Renal cortex interstitium (tissue), 11 donors: ENCODE results near the gene DPEP3. TPM values are rescaled to one million over a fixed set of nuclear protein-coding genes. Genes with fewer than 3 reads are reported as not detected.
"Not testable (repeated sequence)": the region's sequence is repeated elsewhere in the genome, so short reads cannot be mapped to it uniquely, and the experiment has no call there.

Experiments
- DNase-seq, 11 donors: peaks; one replicate each; pipeline ENCODE4 v3.0.0-alpha.2; 2013; ENCODE audit warnings: low read depth in 9 of 11, low spot score in 4 of 11; ENCODE audit errors: extremely low read depth in 1 of 11
- polyA plus RNA-seq, 3 donors: library from polyadenylated mRNA; unstranded; fragments of 120-200 nt; gene quantifications; one replicate each; pipeline ENCODE4 v1.2.1, GENCODE V29; 2013; ENCODE audit not compliant: insufficient read length in 3 of 3

The DPEP3 gene
- polyA plus RNA-seq, 3 donors = 0.14 to 0.16 TPM; not detected in 1

- no peak for DNase-seq
Observed at GRCh38 chr16:67996666-67997065, 16.4 kb upstream of the DPEP3 start.

DNA sequence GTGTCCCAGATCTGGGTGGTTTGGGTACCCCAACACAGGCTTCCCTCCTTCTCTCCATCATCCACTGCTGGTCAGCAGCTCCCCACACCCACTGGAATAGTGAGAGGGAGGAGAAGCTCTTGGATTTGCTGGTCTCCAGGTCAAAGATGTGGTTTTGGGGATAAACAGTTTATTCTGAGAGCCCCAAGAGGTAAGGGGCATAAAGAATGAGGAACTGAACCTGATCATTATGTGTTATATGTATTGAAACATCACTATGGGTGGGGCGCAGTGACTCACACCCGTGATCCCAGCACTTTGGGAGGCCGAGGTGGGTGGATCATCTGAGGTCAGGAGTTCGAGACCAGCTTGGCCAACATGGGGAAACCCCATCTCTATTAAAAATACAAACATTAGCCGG, 15.1 kb upstream of the DPEP3 start:
- DNase-seq = no peak

GRCh38 chr16:67994040-67994408, 13.7 kb upstream of the DPEP3 start:
- DNase-seq = not testable (repeated sequence)

GRCh38 chr16:67993207-67994039, 13.1 kb upstream of the DPEP3 start:
- peak in 7 of 11 donors; percentile 13 to 67 (median 59) for DNase-seq

DNA sequence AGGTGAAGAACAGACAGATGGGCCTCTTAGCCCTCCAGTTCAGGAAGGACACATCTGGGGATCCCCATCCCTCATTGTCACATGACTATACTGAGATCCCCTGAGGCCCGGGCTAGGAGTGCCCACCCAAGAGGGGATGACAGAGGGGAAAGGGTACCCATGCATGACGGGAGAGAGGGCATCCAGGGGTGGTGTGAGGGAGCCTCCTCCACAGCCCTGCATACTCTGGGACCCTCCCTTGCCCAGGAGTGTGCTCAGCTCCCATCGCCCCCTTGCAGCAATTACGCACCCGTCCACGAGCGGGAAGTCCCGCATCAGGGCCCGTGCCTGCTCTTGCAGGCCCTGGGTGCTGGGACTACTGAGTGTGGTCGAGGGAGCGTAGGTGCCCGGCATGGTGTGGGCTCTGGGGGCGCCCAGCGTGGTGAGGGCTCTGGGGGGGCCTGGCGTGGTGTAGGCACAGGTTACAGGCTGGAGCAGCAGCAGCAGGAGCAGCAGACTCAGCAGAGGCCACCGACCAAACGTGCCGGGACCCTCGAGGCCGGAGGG, 12.4 kb upstream of the DPEP3 start:
- DNase-seq = no peak

GRCh38 chr16:67990018-67990386, 9.7 kb upstream of the DPEP3 start:
- DNase-seq = no peak

GRCh38 chr16:67989322-67990017, 9.2 kb upstream of the DPEP3 start:
- no peak for DNase-seq

GRCh38 chr16:67988675-67989074, 8.4 kb upstream of the DPEP3 start:
- DNase-seq = no peak

DNA sequence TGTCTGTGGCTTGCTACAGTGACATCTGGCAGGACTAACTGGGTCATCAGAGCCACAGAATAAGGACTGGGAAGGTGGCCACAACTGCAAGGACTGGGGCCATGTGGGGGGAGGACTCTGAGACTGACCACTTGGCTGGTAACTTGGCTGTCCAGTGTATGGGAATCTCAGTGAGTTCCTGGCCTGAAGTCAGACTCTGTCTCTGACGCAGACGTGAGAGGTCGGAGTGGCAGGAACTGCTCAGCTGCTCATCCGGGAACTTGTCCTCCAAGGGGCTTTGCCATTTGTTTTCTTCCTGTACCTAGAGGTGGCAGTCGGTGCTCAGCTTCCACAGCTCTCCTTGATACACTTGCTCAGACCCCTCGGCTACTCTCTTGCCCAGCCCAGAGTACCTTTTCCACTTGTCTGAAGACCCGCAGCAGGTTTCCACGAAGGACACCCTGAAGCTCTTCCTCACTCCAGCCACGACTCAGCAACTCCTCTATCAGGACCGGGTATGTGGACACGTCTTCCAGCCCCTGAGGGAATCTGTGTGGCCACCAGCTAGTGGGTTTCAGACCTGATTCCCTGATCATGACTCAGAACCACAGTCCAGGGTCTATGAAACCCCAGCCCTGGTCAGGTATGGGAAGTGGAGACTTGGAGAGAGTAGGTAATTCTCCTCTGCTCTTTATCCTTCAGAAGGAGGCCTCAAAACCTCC, 7.3 kb upstream of the DPEP3 start:
- no peak for DNase-seq

DNA sequence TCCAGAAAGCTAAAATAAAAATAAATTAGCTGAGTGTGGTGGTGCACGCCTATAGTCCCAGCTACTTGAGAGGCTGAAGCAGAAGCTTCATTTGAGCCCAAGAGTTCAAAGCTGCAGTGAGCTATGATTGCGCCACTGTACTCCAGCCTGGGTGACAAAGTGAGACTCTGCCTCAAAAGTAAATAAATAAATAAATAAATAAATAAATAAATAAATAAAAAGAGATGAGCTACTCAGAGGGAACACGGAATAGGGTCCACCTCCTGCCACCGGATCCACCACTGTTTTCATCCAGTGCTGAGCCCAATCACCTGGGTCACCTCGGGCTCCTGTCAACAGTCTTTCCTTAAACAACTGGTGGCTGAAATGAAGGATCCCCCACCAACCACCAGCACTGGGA, 6.7 kb upstream of the DPEP3 start:
- no peak for DNase-seq

- DNase-seq = no peak
Observed at GRCh38 chr16:67982011-67982696, 1.9 kb upstream of the DPEP3 start.

GRCh38 chr16:67977469-67978227, 2.7 kb downstream of the DPEP3 start:
- DNase-seq = no peak

GRCh38 chr16:67977005-67977404, 3.3 kb downstream of the DPEP3 start:
- DNase-seq = no peak

DNA sequence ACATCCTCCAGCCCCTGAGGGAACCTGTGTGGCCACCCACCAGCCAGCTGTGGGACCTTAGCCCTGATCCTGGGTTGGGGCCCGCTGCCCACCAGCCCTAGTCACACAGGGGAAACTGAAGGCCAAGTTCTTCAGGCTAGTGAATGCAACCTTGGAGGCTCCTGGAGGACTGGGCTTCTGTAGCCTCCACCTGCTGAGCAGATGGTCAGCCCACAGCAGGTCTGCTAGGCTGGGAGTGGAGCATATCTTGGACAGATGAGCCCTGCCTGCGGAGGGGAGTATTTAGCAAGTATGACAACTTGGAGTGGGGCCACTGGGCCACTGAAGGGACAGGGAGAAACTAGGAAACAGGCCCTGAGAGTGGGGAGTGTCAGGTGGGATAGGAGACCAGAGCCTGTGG, 4.1 kb downstream of the DPEP3 start:
- no peak for DNase-seq

DNA sequence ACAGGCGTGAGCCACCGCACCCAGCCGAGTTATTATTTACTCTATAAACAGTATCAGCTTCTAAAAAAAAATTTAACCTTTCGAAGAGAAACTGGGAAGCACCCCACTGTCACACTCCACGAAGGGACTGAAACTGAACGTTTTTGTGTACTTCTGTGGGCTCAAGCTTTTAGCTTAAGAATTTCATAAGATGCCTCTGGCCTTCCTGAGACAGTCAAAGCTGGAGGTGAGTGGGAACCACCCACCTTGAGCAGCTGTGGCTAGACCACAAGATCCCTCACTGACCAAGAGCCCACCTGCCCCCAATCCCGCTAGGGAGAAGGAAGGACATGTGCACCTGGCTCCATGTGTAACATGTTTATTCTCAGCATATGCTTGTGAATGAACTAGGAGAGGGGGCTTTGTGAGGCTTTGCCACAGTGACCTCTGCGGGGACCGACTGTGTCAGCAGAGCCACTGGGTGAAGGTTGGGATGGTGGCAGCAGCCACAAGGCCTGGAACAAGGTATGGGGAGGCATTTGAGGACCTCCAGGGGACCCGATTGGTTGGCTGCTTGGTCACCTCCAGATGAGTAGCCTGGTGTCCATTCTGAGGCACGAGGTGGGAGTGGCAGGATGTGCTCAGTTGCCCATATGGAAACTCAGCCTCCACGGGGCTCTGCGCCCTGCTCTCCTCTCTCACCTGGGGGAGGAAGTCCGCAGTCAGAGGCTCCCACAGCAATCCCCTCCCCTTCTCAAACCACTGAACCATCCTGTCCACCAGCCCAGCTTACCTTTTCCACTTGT, 4.8 kb downstream of the DPEP3 start:
- DNase-seq = no peak

DNA sequence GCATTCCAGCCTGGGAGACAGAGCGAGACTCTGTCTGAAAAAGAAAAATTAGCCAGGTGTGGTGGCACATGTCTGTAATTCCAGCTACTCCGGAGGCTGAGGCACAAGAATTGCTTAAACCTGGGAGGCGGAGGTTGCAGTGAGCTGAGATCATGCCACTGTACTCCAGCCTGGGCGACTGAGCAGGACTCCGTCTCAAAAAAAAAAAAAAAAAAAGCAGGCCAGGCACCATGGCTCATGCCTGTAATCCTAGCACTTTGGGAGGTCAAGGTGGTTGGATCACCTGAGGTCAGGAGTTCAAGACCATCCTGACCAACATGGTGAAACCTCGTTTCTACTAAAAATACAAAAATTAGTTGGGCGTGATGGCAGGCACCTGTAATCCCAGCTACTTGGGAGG, 8.0 kb downstream of the DPEP3 start:
- DNase-seq = not testable (repeated sequence)

GRCh38 chr16:67971111-67971510, 9.2 kb downstream of the DPEP3 start:
- no peak for DNase-seq
